Fibroblast of skin of scalp (primary cell): ENCODE measurements around the gene HSPA6.
A peak's percentile ranks its signal among the peaks of the same experiment; 100 is the strongest.
"Not testable (repeated sequence)": the region's sequence is repeated elsewhere in the genome, so short reads cannot be mapped to it uniquely, and the experiment has no call there.

ENCODE experiments used
- DNase-seq: peaks from one replicate; pipeline ENCODE4 v3.0.0-alpha.2; 2013

Gene HSPA6

DNA sequence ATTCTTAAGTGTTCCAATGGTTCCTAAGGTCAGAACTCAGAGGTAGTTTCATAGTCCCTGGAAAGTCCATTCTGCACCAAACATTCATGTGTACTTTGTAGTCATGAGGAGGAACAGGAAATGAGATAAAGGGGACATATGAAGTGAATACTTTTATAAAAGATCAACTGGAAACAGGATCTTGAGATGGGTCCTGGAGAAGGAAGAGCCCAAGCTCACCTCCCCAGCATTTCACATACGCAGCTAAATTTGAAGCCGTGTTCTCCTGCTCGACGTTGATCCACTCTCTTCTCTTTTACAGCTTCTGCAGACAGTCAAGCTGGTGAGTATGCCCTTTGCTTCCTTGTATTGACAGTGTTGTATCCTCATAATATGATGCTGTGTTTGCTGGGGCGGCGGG is 18.7 kb upstream of the HSPA6 start:
- DNase-seq, result no peak

DNA sequence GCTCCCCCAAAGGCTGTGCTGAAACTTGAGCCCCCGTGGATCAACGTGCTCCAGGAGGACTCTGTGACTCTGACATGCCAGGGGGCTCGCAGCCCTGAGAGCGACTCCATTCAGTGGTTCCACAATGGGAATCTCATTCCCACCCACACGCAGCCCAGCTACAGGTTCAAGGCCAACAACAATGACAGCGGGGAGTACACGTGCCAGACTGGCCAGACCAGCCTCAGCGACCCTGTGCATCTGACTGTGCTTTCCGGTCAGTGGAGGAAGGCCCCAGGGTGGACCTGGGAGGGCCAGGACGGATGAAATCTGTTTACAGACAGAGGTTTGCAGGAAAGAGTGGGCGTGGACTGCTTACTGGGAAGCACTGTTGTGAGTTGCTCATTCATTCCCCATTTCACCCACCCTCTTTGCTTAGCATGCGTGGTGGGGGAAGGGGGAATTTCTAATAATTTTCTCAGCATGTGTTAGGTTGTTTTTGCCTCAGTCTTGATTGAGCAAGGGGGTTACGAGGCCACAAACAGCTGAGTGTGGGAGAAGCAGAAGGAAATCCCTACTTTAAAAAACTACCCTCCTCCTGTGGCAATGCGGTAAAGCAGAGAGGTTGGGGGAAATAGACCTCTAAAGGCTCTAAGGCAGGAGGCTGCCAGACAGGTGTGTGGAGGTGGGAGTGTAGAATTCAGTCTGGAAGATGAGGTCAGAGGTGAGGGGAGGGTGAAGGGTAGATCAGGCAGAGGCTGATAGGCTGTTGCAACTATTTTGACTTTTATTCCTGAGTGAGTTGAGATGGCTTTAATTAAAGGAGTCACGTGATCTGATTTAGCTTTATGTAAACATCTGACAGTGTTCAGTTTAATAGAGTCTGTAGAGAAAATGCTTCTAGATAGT is 17.8 kb upstream of the HSPA6 start:
- DNase-seq, result no peak

- no peak for DNase-seq
These were observed 13.9 kb upstream of the HSPA6 start for GRCh38 chr1:161510477-161510876.

- DNase-seq, result no peak
These were observed 13.2 kb upstream of the HSPA6 start for GRCh38 chr1:161511018-161511755.

GRCh38 chr1:161511756-161512060 is 12.6 kb upstream of the HSPA6 start:
- DNase-seq, result no peak

- not testable (repeated sequence) for DNase-seq
These were observed 11.5 kb upstream of the HSPA6 start for GRCh38 chr1:161512636-161513447.

DNA sequence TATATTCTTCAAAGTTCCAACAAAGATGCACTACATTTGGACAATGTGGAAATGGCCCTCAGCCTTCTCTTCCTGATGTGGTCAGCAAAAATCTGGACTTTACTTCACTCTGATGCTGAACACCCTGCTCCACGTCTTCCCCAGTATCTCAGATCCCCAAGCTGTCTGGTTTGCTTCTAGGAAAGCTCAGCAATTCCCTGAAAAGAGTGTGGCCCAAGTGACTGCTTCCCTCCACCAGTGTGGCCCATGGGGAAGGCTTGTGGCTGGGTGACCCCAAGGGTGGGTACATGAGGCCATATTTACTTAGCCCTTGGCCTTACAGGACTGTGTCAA is 10.9 kb upstream of the HSPA6 start:
- DNase-seq, result not testable (repeated sequence)

DNA sequence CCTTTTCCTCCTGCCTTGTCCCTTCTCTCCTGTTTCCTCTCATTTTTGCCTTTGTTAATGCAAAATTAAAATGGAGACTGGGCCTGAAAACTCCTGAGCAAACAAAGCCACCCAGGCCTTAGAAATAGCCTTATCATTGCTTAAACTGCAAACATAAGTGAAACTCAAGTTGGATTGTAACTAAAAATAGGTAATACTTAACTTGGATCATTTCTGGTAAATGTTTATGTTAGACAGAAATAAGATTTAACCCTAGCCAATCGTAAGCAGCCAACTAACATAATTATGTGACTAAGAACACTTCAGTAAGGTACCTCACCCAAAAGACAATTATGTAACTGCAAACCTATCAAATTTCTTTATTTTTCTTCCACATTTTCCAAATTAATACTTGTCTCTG is 10.4 kb upstream of the HSPA6 start:
- not testable (repeated sequence) for DNase-seq

DNA sequence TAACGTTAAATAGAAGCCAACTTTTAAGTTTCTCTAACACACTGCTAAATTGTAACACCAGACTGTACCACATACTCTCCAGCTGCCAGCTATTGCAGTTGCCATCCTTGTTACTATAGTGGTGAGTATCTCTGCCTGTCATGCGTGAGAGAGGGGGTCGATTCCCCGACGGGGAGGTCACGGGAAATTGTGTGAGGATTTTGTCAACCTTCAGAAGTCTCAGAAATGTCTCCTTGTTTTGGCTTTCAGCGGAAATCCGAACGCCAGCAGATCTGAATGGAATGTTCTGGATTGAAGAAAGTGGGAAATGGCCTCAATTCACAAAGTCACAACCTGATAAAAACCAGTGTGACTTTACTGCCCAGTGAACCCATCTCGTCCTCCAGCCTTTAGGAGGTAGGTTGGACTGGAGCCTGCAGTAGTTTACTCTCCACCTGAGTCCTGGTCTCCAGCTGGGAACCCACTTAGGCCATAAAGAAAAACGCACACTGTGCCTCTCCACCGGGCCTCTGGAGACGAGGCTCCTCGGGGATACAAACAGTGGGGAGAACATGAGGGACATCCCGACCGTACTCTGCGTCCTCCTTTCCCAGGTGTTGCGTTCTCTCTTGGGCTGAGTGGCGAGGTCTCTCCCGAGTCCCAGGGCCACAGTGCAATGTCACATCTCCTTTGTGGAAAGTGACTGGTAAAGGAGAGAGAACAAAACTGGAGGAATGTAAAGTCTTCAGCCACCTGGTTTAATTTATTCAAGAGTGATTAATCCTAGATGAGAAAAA is 1.1 kb upstream of the HSPA6 start:
- not testable (repeated sequence) for DNase-seq

DNA sequence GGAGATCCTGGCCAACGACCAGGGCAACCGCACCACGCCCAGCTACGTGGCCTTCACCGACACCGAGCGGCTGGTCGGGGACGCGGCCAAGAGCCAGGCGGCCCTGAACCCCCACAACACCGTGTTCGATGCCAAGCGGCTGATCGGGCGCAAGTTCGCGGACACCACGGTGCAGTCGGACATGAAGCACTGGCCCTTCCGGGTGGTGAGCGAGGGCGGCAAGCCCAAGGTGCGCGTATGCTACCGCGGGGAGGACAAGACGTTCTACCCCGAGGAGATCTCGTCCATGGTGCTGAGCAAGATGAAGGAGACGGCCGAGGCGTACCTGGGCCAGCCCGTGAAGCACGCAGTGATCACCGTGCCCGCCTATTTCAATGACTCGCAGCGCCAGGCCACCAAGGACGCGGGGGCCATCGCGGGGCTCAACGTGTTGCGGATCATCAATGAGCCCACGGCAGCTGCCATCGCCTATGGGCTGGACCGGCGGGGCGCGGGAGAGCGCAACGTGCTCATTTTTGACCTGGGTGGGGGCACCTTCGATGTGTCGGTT is 477 bp downstream of the HSPA6 start:
- not testable (repeated sequence) for DNase-seq

GRCh38 chr1:161525321-161525720 is 981 bp downstream of the HSPA6 start:
- DNase-seq, result not testable (repeated sequence)

GRCh38 chr1:161525918-161526317 is 1.6 kb downstream of the HSPA6 start:
- not testable (repeated sequence) for DNase-seq

GRCh38 chr1:161528550-161528949 is 4.2 kb downstream of the HSPA6 start:
- DNase-seq, result not testable (repeated sequence)

GRCh38 chr1:161529463-161530104 is 5.2 kb downstream of the HSPA6 start:
- not testable (repeated sequence) for DNase-seq

- peak; percentile 77 for DNase-seq
These were observed 5.8 kb downstream of the HSPA6 start for GRCh38 chr1:161530158-161530557.

- peak; percentile 93 for DNase-seq
These were observed 6.6 kb downstream of the HSPA6 start for GRCh38 chr1:161530671-161531641.

GRCh38 chr1:161531986-161532643 is 7.8 kb downstream of the HSPA6 start:
- no peak for DNase-seq

GRCh38 chr1:161532644-161533567 is 8.6 kb downstream of the HSPA6 start:
- not testable (repeated sequence) for DNase-seq
